ENCODE measurements around the gene SQOR. TPM values are rescaled to one million over a fixed set of nuclear protein-coding genes. Genes with fewer than 3 reads are reported as not detected.

Gene SQOR
- total RNA-seq, 4 donors from 2014 or later = 49.8 to 80.4 (median 67.8) TPM

GRCh38 chr15:45669422-45669821 is 34.6 kb downstream of the SQOR start:
- Histone ChIP-seq H3K4me3 (no peak overlapping the region), H3K4me1 (peaks cover 0 to 4% (median 0%) of the 10 kb centered on the region in 4 donors), H3K9me3 (no peaks in the 10 kb centered on the region), H3K27ac (replicated peaks in 1 of 4) (no peak overlapping the region), H3K27me3 (no peaks in the 10 kb centered on the region), H3K36me3 (peaks cover 28 to 74% (median 57%) of the 10 kb centered on the region in 4 donors)
- 50% methylated on average over 1 of the region's 3 CpGs for WGBS
- intact Hi-C loops (cut with DNase I) = no loop called here
- TF ChIP-seq POLR2AphosphoS5 (IDR thresholded peaks at IDR 0.05) (no peak), CTCF (IDR thresholded peaks at IDR 0.05) (no peak), EP300 (IDR thresholded peaks at IDR 0.05) (no peak), POLR2A (IDR thresholded peaks at IDR 0.05; ENCODE audit: low read depth) (no peak)
- DNase-seq (ENCODE audit: extremely low spot score) = no peak

- no peaks in the 10 kb centered on the region for H3K9me3 ChIP-seq
- no peak for DNase-seq (ENCODE audit: extremely low spot score)
- H3K27me3 ChIP-seq = no peaks in the 10 kb centered on the region
- H3K27ac ChIP-seq (replicated peaks in 1 of 4) = no peak overlapping the region
- TF ChIP-seq POLR2A (IDR thresholded peaks at IDR 0.05; ENCODE audit: low read depth) = no peak
- TF ChIP-seq POLR2AphosphoS5 (IDR thresholded peaks at IDR 0.05) = no peak
- no peak for TF ChIP-seq EP300 (IDR thresholded peaks at IDR 0.05)
- no peak for TF ChIP-seq CTCF (IDR thresholded peaks at IDR 0.05)
- peaks cover 35 to 74% (median 64%) of the 10 kb centered on the region in 4 donors for H3K36me3 ChIP-seq
- no peak overlapping the region for H3K4me3 ChIP-seq
- intact Hi-C loops (cut with DNase I) = no loop called here
- peaks cover 0 to 4% (median 0%) of the 10 kb centered on the region in 4 donors for H3K4me1 ChIP-seq
- 56% methylated on average over 5 of the region's 5 CpGs for WGBS
Measured at GRCh38 chr15:45670091-45670490, 35.3 kb downstream of the SQOR start.

- 60% methylated on average over 4 of the region's 4 CpGs for WGBS
- TF ChIP-seq CTCF (IDR thresholded peaks at IDR 0.05) (no peak), EP300 (IDR thresholded peaks at IDR 0.05) (no peak), POLR2AphosphoS5 (IDR thresholded peaks at IDR 0.05) (no peak), POLR2A (IDR thresholded peaks at IDR 0.05; ENCODE audit: low read depth) (no peak)
- Histone ChIP-seq H3K4me1 (peaks cover 0 to 4% (median 0%) of the 10 kb centered on the region in 4 donors), H3K36me3 (peaks cover 36 to 79% (median 68%) of the 10 kb centered on the region in 4 donors), H3K9me3 (no peaks in the 10 kb centered on the region), H3K27me3 (no peaks in the 10 kb centered on the region), H3K27ac (replicated peaks in 1 of 4) (no peak overlapping the region), H3K4me3 (no peak overlapping the region)
- intact Hi-C loops (cut with DNase I) = no loop called here
- DNase-seq (ENCODE audit: extremely low spot score) = no peak
Measured at GRCh38 chr15:45670511-45670910, 35.7 kb downstream of the SQOR start.

- Histone ChIP-seq H3K27ac (replicated peaks in 1 of 4) (no peak overlapping the region), H3K4me3 (no peak overlapping the region), H3K27me3 (no peaks in the 10 kb centered on the region), H3K36me3 (peaks cover 39 to 99% (median 84%) of the 10 kb centered on the region in 4 donors), H3K9me3 (no peaks in the 10 kb centered on the region), H3K4me1 (peaks cover 0 to under 1% (median 0%) of the 10 kb centered on the region in 4 donors)
- no peak for TF ChIP-seq EP300 (IDR thresholded peaks at IDR 0.05)
- no peak for TF ChIP-seq POLR2A (IDR thresholded peaks at IDR 0.05; ENCODE audit: low read depth)
- TF ChIP-seq POLR2AphosphoS5 (IDR thresholded peaks at IDR 0.05) = no peak
- no peak for TF ChIP-seq CTCF (IDR thresholded peaks at IDR 0.05)
- intact Hi-C loops (cut with DNase I) = no loop called here
- no peak for DNase-seq (ENCODE audit: extremely low spot score)
- 63% methylated on average over 3 of the region's 3 CpGs for WGBS
Measured at GRCh38 chr15:45674677-45675076, 39.8 kb downstream of the SQOR start.

- Histone ChIP-seq H3K4me3 (no peak overlapping the region), H3K9me3 (no peaks in the 10 kb centered on the region), H3K27me3 (no peaks in the 10 kb centered on the region), H3K36me3 (peaks cover 45 to 99% (median 82%) of the 10 kb centered on the region in 4 donors), H3K4me1 (no peaks in the 10 kb centered on the region), H3K27ac (replicated peaks in 1 of 4) (no peak overlapping the region)
- intact Hi-C loops (cut with DNase I) = no loop called here
- TF ChIP-seq POLR2AphosphoS5 (IDR thresholded peaks at IDR 0.05) = no peak
- TF ChIP-seq EP300 (IDR thresholded peaks at IDR 0.05) = no peak
- no peak for TF ChIP-seq CTCF (IDR thresholded peaks at IDR 0.05)
- no peak for TF ChIP-seq POLR2A (IDR thresholded peaks at IDR 0.05; ENCODE audit: low read depth)
- 97% methylated on average over 7 of the region's 7 CpGs for WGBS
- no peak for DNase-seq (ENCODE audit: extremely low spot score)
Measured at GRCh38 chr15:45677797-45678196, 43.0 kb downstream of the SQOR start.
